Muscle layer of duodenum (tissue), 2 donors: ENCODE results near the gene PTGR2.
"Not testable (repeated sequence)": the region's sequence is repeated elsewhere in the genome, so short reads cannot be mapped to it uniquely, and the experiment has no call there.

ENCODE experiments used
- H3K27ac ChIP-seq: one replicate; pipeline ENCODE4 v1.7.0; 2013; ENCODE audit warnings: mild to moderate bottlenecking, low read length
- H3K27me3 ChIP-seq: one replicate; pipeline ENCODE4 v1.7.0; 2013; ENCODE audit warnings: low read depth, mild to moderate bottlenecking, control low read depth, low read length
- H3K36me3 ChIP-seq, 2 donors: one replicate each; pipeline ENCODE4 v1.7.0; 2013; ENCODE audit warnings: low read length in 2 of 2, control low read depth in 1 of 2, mild to moderate bottlenecking in 1 of 2; ENCODE audit not compliant: insufficient read depth in 2 of 2, control insufficient read depth in 1 of 2
- H3K4me1 ChIP-seq, 2 donors: one replicate each; pipeline ENCODE4 v1.7.0; 2013; ENCODE audit warnings: low read length in 2 of 2, mild to moderate bottlenecking in 2 of 2, control low read depth in 1 of 2, moderate library complexity in 1 of 2; ENCODE audit not compliant: insufficient read depth in 2 of 2, control insufficient read depth in 1 of 2
- H3K4me3 ChIP-seq, 2 donors: one replicate each; pipeline ENCODE4 v1.7.0; 2013; ENCODE audit warnings: low read length in 2 of 2, low read depth in 1 of 2, mild to moderate bottlenecking in 1 of 2
- H3K9me3 ChIP-seq, 2 donors: one replicate each; pipeline ENCODE4 v1.7.0; 2013; ENCODE audit warnings: low read length in 2 of 2, control low read depth in 1 of 2, mild to moderate bottlenecking in 1 of 2; ENCODE audit not compliant: control insufficient read depth in 1 of 2
- donor health status: healthy.

PTGR2 gene

GRCh38 chr14:73818821-73819220, 32.8 kb upstream of the PTGR2 start:
- no peak overlapping the region for H3K4me3 ChIP-seq
- no peaks in the 10 kb centered on the region for H3K9me3 ChIP-seq
- H3K27ac ChIP-seq = no peak overlapping the region
- no peaks in the 10 kb centered on the region for H3K27me3 ChIP-seq
- H3K36me3 ChIP-seq = no peaks in the 10 kb centered on the region
- peaks cover 0 to 3% of the 10 kb centered on the region in 2 donors for H3K4me1 ChIP-seq

GRCh38 chr14:73820631-73821030, 31.0 kb upstream of the PTGR2 start:
- H3K4me3 ChIP-seq = no peak overlapping the region
- H3K36me3 ChIP-seq = no peaks in the 10 kb centered on the region
- H3K9me3 ChIP-seq = no peaks in the 10 kb centered on the region
- no peak overlapping the region for H3K27ac ChIP-seq
- H3K27me3 ChIP-seq = no peaks in the 10 kb centered on the region
- peaks cover 3% of the 10 kb centered on the region in 2 donors for H3K4me1 ChIP-seq

- H3K4me3 ChIP-seq = no peak overlapping the region
- H3K27me3 ChIP-seq = no peaks in the 10 kb centered on the region
- peaks cover 0 to 3% of the 10 kb centered on the region in 2 donors for H3K4me1 ChIP-seq
- no peak overlapping the region for H3K27ac ChIP-seq
- H3K9me3 ChIP-seq = no peaks in the 10 kb centered on the region
- H3K36me3 ChIP-seq = no peaks in the 10 kb centered on the region
Measured at GRCh38 chr14:73823339-73823885, 28.2 kb upstream of the PTGR2 start.

GRCh38 chr14:73824127-73824526, 27.5 kb upstream of the PTGR2 start:
- Histone ChIP-seq H3K4me1 (peaks cover 0 to 3% of the 10 kb centered on the region in 2 donors), H3K9me3 (no peaks in the 10 kb centered on the region), H3K36me3 (no peaks in the 10 kb centered on the region), H3K4me3 (no peak overlapping the region), H3K27me3 (no peaks in the 10 kb centered on the region), H3K27ac (no peak overlapping the region)

DNA sequence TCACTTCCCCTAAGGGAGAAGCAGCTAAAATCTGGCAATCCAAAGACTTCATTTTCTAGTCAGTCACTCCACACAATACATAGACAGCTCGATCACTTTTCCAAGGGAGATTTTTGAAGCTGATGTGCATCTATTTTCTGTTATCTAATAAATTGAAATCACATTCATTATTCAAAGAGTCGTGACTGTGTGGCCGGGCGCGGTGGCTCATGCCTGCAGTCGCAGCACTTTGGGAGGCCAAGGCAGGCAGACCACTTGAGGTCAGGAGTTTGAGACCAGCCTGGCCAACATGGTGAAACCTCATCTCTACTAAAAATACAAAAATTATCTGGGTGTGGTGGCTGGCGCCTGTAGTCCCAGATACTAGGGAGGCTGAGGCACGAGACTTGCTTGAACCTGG, 27.1 kb upstream of the PTGR2 start:
- Histone ChIP-seq H3K4me3 (no peak overlapping the region), H3K4me1 (peaks cover 0 to 3% of the 10 kb centered on the region in 2 donors), H3K9me3 (no peaks in the 10 kb centered on the region), H3K36me3 (no peaks in the 10 kb centered on the region), H3K27me3 (no peaks in the 10 kb centered on the region), H3K27ac (no peak overlapping the region)

DNA sequence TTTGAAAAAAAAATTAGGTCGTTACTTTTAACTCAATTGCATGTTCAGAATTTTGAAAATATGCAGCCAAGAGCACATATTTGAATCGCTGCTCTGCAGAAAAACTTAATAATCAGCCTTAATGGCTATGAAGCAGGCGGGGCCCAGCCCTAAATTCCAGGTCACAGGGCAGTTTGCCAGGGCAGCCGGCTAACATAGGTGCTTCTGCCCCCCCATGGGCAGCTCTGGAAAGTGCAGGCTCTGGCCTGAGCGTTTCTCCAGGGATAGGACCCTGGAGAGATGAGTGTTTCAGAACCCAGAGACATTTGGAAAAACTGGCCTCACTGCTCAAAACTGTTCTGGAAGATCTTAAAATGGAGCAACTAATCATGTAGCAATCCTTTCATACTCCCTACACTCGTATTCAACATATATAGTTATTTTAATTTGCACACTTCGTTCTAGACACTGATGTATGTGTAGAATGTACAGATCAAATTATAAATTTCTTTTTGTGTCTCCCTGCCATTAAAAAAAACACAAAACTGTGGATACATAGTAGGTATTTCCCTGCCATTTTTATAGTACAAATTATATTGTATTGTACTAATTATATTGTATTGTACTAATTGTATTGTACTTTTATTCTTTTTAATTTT, 26.0 kb upstream of the PTGR2 start:
- no peaks in the 10 kb centered on the region for H3K9me3 ChIP-seq
- no peaks in the 10 kb centered on the region for H3K36me3 ChIP-seq
- H3K4me1 ChIP-seq = peaks cover 0 to 3% of the 10 kb centered on the region in 2 donors
- H3K4me3 ChIP-seq = no peak overlapping the region
- no peak overlapping the region for H3K27ac ChIP-seq
- H3K27me3 ChIP-seq = no peaks in the 10 kb centered on the region

- H3K4me1 ChIP-seq, H3K27me3 ChIP-seq, H3K36me3 ChIP-seq, H3K4me3 ChIP-seq, H3K27ac ChIP-seq, H3K9me3 ChIP-seq: not testable (repeated sequence)
Measured at GRCh38 chr14:73827190-73827589, 24.4 kb upstream of the PTGR2 start.

DNA sequence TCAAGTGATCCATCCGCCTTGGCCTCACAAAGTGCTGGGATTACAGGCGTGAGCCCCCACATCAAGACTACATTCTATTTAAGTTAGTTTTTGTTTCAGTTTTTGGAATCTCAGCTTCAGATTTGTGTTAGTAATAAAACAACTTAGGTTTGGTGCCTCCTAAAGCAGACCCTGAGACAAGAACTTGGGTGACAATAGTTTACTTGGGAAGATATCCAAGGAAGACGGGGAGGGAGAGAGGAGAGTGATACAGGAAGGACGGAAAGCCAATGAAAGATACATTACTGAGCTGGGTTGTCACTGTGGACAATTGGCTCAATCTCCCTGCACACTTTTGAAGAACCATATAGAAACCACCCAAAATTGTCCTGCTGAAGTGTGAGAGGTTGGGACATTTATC, 22.6 kb upstream of the PTGR2 start:
- Histone ChIP-seq H3K4me3 (no peak overlapping the region), H3K4me1 (peaks cover 0 to 3% of the 10 kb centered on the region in 2 donors), H3K27me3 (no peaks in the 10 kb centered on the region), H3K27ac (no peak overlapping the region), H3K36me3 (no peaks in the 10 kb centered on the region), H3K9me3 (no peaks in the 10 kb centered on the region)

- no peak overlapping the region for H3K4me3 ChIP-seq
- H3K9me3 ChIP-seq = no peaks in the 10 kb centered on the region
- H3K27me3 ChIP-seq = no peaks in the 10 kb centered on the region
- peaks cover 0 to 3% of the 10 kb centered on the region in 2 donors for H3K4me1 ChIP-seq
- H3K36me3 ChIP-seq = no peaks in the 10 kb centered on the region
- no peak overlapping the region for H3K27ac ChIP-seq
Measured at GRCh38 chr14:73829526-73830431, 21.9 kb upstream of the PTGR2 start.

- H3K4me1 ChIP-seq = no peaks in the 10 kb centered on the region
- no peaks in the 10 kb centered on the region for H3K27me3 ChIP-seq
- no peaks in the 10 kb centered on the region for H3K36me3 ChIP-seq
- H3K4me3 ChIP-seq = no peak overlapping the region
- H3K27ac ChIP-seq = no peak overlapping the region
- no peaks in the 10 kb centered on the region for H3K9me3 ChIP-seq
Measured at GRCh38 chr14:73833034-73833433, 18.6 kb upstream of the PTGR2 start.

DNA sequence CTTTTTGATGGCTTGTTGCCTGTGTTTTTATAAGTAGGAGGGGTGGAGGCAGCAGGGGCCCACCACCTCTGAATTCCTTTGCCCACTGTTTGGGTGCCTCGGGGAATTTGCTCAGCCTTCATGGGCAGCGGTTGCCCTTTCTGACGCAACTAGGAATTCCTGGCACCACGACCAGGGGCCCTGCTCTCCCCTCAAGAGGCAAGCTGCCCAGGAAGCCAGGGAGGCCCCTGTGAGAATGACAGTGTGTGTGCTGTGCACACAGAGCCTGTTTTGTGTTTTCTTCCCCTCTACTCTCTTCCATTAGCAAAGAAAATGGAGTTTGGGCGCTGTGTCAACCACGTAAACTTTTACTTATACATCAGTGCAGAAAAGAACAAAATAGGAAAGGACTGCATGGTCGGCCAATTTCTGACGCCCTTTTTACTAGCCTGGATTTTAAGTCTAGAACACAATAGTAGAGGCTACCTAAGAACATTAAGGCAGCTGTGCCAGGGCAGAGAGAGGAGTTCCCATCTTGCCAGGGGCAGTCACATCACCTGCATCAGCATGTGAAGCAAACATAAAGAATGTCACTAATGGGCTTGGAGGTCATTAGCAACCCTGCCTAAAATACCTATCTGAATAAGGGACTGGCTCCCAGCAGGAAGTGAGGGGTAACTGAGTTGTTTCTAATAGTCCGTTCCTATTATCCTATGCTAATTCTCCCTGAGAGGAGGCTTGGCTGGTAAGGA, 17.9 kb upstream of the PTGR2 start:
- H3K4me3 ChIP-seq = no peak overlapping the region
- H3K36me3 ChIP-seq = no peaks in the 10 kb centered on the region
- H3K9me3 ChIP-seq = no peaks in the 10 kb centered on the region
- H3K27me3 ChIP-seq = no peaks in the 10 kb centered on the region
- H3K27ac ChIP-seq = no peak overlapping the region
- no peaks in the 10 kb centered on the region for H3K4me1 ChIP-seq
